ENCODE results near the gene ZBTB7C. TPM values are rescaled to one million over a fixed set of nuclear protein-coding genes. Genes with fewer than 3 reads are reported as not detected.

The ZBTB7C gene
- total RNA-seq, 2 donors from 2014 or later = 1.3 to 2.3 TPM

DNA sequence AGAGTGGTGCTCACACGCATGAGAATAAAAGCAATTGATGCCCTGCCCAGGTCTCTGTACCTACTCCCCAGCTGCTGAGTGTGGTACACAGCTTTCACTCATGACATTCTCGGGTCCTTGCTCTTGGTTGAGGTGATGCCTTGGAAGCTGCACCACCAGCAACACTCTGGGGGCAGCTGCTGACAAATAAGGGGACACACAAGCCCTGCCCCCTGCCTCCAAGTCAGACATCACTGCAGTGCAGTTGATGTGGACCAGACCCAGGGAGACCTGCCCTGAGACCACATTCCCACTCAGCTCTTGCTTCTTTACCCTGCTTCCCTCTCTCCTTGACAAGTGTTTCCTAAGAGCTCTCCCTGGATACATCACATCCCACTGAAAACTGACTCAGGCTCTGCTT lies 225.6 kb downstream of the ZBTB7C start:
- Histone ChIP-seq H3K9me3 (no peaks in the 10 kb centered on the region), H3K4me3 (no peak overlapping the region), H3K27me3 (no peaks in the 10 kb centered on the region), H3K27ac (no peak overlapping the region), H3K4me1 (no peaks in the 10 kb centered on the region), H3K36me3 (replicated peaks in 1 of 2; ENCODE audit: insufficient read depth in 1 of 2, low read depth in 2 of 2) (no peaks in the 10 kb centered on the region)
- intact Hi-C loops (cut with DNase I) = no loop called here
- 78 to 84% methylated on average over 2 of the region's 2 CpGs for WGBS, 2 donors
- DNase-seq (no peak), ATAC-seq (no peak)
- TF ChIP-seq, protein P1, sequence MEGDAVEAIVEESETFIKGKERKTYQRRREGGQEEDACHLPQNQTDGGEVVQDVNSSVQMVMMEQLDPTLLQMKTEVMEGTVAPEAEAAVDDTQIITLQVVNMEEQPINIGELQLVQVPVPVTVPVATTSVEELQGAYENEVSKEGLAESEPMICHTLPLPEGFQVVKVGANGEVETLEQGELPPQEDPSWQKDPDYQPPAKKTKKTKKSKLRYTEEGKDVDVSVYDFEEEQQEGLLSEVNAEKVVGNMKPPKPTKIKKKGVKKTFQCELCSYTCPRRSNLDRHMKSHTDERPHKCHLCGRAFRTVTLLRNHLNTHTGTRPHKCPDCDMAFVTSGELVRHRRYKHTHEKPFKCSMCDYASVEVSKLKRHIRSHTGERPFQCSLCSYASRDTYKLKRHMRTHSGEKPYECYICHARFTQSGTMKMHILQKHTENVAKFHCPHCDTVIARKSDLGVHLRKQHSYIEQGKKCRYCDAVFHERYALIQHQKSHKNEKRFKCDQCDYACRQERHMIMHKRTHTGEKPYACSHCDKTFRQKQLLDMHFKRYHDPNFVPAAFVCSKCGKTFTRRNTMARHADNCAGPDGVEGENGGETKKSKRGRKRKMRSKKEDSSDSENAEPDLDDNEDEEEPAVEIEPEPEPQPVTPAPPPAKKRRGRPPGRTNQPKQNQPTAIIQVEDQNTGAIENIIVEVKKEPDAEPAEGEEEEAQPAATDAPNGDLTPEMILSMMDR (IDR thresholded peaks at IDR 0.05) = no peak
- no peak for TF ChIP-seq POLR2A (IDR thresholded peaks at IDR 0.05)

GRCh38 chr18:48182779-48183178 lies 226.4 kb downstream of the ZBTB7C start:
- ATAC-seq (no peak), DNase-seq (no peak)
- intact Hi-C loops (cut with DNase I) = no loop called here
- Histone ChIP-seq H3K4me1 (no peaks in the 10 kb centered on the region), H3K36me3 (replicated peaks in 1 of 2; ENCODE audit: insufficient read depth in 1 of 2, low read depth in 2 of 2) (no peaks in the 10 kb centered on the region), H3K27me3 (no peaks in the 10 kb centered on the region), H3K27ac (no peak overlapping the region), H3K9me3 (no peaks in the 10 kb centered on the region), H3K4me3 (no peak overlapping the region)
- TF ChIP-seq, protein P1 (IDR thresholded peaks at IDR 0.05) = no peak
- no peak for TF ChIP-seq POLR2A (IDR thresholded peaks at IDR 0.05)
- 83 to 86% methylated on average over 3 of the region's 3 CpGs for WGBS, 2 donors

DNA sequence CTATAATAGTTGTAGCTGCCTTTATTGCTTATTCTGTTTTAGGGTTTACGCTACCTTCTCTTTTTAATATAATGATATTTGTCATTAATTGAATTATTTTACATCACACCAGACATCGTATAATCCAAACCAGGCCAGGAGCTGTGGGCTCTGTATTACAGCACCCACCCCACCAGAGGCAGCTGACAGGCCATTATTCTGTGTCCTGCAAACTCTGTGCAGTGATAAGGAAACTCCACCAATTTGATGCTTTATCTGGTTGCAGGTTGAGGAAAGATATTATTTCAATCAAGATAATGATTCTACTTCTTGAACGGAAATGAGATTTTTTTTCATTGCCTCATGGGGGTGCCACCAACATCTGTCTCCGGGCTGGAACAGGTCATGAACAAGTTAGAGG lies 227.3 kb downstream of the ZBTB7C start:
- no peak overlapping the region for H3K27ac ChIP-seq
- no peaks in the 10 kb centered on the region for H3K27me3 ChIP-seq
- DNase-seq (no peak), ATAC-seq (no peak)
- TF ChIP-seq POLR2A (IDR thresholded peaks at IDR 0.05) = no peak
- TF ChIP-seq, protein P1 (IDR thresholded peaks at IDR 0.05) = no peak
- intact Hi-C loops (cut with DNase I) = no loop called here
- 76 to 77% methylated on average over 4 of the region's 4 CpGs for WGBS, 2 donors
- no peak overlapping the region for H3K4me3 ChIP-seq
- H3K9me3 ChIP-seq = no peaks in the 10 kb centered on the region
- H3K4me1 ChIP-seq = no peaks in the 10 kb centered on the region
- no peaks in the 10 kb centered on the region for H3K36me3 ChIP-seq (replicated peaks in 1 of 2; ENCODE audit: insufficient read depth in 1 of 2, low read depth in 2 of 2)

DNA sequence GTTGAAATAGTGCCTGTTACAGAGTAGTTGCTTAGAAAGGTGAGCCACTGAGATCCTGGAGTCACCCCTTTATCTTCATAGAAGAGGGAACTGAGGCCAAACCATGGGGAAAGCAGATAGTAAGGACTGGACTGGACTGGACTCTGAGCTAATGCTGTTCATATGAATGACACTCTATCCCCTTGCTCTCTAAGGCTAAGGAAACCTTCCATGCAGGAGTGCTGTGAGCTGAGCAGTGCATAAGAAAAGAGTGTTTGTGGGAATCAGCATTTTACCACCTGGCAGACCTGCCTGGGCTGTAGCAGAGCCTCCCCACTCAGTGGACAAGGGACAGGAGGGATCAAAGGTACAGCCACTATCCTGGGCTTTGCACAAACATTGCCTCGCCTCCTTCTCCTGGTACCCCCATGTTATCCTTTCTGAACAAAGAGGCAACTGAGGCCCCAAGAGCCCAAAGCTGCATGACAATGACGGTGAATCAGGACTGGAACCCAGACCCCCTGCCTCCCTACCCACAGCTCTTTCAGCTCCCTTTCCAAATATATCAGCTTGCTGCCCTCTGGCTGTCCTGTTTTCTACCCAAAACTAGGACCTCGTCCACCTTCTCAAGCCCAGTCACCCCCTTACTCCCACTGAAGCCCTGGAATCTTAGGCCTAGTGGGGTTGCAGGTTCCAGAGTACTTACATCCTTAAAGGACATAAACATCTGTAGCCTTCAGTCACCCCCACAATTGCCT lies 227.9 kb downstream of the ZBTB7C start:
- DNase-seq = no peak
- H3K36me3 ChIP-seq (replicated peaks in 1 of 2; ENCODE audit: insufficient read depth in 1 of 2, low read depth in 2 of 2) = no peaks in the 10 kb centered on the region
- no peaks in the 10 kb centered on the region for H3K4me1 ChIP-seq
- no peaks in the 10 kb centered on the region for H3K27me3 ChIP-seq
- no peak for ATAC-seq
- no peak overlapping the region for H3K27ac ChIP-seq
- H3K9me3 ChIP-seq = no peaks in the 10 kb centered on the region
- 95 to 96% methylated on average over 3 of the region's 3 CpGs for WGBS, 2 donors
- intact Hi-C loops (cut with DNase I) = no loop called here
- H3K4me3 ChIP-seq = no peak overlapping the region
- TF ChIP-seq, protein P1 (IDR thresholded peaks at IDR 0.05) = no peak
- TF ChIP-seq POLR2A (IDR thresholded peaks at IDR 0.05) = no peak

DNA sequence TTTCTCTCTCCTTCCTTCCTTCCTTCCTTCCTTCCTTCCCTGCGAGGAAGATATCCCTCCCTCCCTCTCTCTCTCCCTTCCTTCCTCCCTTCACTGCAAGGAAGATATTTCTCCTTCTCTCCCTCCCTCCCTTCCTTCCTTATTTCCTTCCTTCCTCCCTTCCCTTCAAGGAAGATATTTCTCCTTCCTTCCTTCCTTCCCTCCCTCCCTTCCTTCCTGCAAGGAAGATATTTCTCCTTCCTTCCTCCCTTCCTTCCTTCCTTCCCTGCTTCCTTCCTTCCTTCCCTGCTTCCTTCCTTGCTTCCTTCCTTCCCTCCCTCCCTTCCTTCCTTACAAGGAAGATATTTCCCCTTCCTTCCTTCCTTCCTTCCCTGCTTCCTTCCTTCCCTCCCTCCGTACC lies 229.5 kb downstream of the ZBTB7C start:
- Histone ChIP-seq H3K27ac (no peak overlapping the region), H3K27me3 (no peaks in the 10 kb centered on the region), H3K4me3 (no peak overlapping the region), H3K9me3 (no peaks in the 10 kb centered on the region), H3K4me1 (no peaks in the 10 kb centered on the region), H3K36me3 (replicated peaks in 1 of 2; ENCODE audit: insufficient read depth in 1 of 2, low read depth in 2 of 2) (no peaks in the 10 kb centered on the region)
- no peak for TF ChIP-seq POLR2A (IDR thresholded peaks at IDR 0.05)
- TF ChIP-seq, protein P1 (IDR thresholded peaks at IDR 0.05) = no peak
- intact Hi-C loops (cut with DNase I) = no loop called here
- ATAC-seq (no peak), DNase-seq (no peak)
- WGBS, 2 donors = 56 to 88% methylated on average over 2 of the region's 2 CpGs

Measured in body of pancreas (tissue), 4 donors.